ENCODE measurements around the gene PCNX1.

Gene PCNX1

DNA sequence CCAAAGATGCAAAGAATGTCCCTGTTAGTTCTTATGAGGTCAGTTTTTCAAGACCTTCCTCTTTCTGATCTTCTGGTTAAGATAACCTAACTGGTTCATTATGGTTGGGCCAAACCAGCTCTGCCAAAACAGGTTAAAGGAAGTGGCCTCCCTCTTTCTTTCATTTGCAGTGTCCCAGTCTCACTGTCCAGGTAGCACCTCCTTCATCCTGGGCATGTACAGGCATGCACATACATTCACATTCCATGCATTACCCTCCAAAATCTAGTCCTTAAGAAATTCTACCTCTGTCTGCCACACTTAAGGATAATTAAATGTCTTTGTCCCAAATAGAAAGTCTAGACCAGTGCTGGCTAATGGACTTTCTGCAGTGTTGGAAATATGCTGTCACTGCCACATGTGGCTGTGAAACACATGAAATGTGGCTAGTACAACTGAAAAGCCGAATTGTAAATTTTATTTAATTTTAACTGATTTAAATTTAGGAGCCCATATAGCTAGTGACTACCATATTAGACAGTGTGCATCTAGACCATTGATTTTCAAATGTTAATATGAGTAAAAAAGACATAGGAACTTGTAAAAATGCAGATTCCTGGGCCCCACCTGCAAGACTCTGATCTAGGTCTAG is 169.3 kb downstream of the PCNX1 start:
- DNase-seq (ENCODE audit: low read depth in 2 of 2) = no peak

DNA sequence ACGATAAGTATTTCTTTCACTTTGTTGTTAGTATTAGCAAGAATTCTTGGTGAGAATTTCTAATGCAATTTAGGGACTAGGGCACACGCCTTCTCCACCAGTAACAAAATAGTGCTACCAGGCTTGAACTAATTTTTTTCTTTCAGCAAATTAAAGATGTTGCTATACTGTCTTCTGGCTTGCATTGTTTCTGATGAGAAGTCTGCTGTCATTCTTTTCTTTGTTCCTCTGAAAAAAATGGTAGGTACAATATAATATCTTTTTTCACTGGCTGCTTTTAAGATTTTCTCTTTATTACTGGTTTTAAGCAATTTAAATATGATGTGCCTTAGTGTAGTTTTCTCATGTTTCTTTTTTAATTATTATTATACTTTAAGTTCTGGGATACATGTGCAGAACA is 171.2 kb downstream of the PCNX1 start:
- DNase-seq (ENCODE audit: low read depth in 2 of 2) = no peak

DNA sequence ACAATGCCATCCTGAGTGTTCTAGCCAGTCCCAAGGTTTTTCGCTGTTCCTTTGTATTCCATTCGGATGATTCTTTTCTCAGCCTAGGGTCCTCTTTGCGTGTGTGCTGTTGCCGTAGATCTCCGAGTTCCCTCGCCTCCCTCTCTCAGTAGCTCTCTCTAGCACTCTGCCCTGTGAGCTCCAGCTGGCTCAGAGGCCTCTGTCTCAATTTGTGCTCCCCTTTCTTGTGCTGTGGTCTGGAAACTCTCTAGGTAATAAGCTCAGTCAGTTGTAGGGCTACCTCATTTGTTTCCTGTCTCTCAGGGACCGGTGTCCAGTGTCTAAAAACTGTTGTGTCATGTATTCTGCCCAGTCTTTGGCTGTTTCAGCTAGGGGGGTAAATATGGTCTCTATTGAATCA is 179.3 kb downstream of the PCNX1 start:
- no peak for DNase-seq (ENCODE audit: low read depth in 2 of 2)

DNA sequence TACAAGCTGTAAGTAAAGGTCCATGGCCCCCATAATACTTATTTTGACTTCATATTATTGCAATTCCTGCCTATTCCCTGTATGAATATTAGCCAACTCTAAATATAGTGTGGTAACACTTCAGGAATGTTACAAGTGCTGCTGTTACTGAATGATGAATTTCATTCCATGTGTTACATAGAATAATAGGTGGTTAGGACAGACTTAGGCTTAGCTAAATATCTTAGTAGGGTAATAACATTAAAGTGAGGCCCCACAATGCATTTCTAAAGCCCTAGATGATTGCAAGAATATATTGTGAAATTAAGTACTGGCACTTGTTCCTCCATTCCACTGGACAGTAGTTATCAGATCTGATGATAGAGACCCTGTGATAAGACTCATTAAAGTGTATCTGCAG is 182.7 kb downstream of the PCNX1 start:
- DNase-seq (ENCODE audit: low read depth in 2 of 2) = no peak

DNA sequence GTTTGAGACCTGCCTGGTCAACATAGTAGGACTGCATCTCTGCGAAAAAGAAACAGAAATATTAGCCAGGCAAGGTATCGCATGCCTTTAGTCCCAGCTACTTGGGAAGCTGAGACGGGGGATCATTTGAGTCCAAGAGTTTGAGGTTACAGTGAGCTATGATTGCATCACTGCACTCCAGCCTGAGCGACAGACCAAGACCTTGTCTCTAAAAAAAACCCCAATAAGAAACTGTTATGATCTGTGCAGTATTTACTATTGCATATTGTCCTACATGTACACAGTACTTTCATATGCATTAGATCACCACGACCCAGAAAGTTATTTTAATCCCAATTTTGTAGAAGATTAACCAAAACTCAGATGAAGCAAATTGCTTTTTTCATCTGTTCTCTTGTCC is 187.5 kb downstream of the PCNX1 start:
- no peak for DNase-seq (ENCODE audit: low read depth in 2 of 2)

DNA sequence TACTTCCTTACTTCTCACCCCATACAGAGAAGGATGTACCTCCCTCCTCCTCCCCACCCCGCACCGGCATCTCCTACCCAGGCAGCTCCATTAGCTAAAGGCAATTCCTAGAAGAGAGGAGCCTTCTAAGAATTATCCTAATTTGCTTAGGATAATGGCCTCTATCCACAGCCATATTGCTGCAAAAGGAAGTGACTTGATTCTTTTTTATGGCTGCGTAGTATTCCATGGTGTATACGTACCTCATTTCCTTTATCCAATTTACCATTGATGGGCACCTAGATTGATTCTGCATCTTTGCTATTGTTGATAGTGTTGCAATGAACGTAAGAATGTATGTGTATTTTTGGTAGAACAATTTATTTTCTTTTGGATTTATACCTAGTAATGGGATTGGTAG is 189.7 kb downstream of the PCNX1 start:
- no peak for DNase-seq (ENCODE audit: low read depth in 2 of 2)

DNA sequence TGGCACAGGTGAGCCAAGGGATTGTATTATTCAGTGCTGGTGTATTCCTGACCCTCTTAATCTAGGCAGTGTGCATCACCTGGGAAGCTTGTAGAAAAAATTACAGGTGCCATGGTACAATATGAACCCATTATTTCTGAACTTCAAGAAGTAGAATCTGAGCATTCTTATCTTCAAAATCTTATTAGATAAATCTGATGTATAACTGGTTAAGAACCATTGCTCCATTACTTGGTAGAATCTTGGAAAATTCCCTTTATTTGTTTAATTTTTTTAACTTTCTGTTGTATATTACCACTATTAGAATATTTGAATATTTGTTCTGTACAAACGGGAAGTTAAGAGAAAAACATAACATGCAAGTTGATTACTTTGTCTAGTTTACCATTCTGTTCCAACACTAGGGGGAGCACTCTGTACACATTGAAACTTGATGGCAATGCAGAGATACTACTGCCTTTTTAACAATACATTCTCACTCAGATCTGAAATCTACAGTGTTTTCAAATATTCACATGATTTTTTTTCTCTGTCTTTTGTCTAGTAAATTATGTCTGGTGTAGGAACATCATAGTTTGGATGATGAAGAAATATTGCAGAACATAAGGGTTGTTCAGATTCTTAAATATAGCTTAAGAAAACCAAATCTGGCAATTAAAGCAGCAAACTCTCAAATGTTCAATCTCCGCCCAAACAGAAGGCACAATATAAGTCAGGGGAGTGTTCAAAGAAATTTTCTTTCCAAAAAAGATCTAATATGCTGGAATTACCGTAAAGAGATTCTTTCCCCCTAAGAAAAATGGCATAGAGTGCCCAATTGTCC is 196.6 kb downstream of the PCNX1 start:
- peak in 1 of 2 donors; percentile 6 for DNase-seq (ENCODE audit: low read depth in 2 of 2)

DNA sequence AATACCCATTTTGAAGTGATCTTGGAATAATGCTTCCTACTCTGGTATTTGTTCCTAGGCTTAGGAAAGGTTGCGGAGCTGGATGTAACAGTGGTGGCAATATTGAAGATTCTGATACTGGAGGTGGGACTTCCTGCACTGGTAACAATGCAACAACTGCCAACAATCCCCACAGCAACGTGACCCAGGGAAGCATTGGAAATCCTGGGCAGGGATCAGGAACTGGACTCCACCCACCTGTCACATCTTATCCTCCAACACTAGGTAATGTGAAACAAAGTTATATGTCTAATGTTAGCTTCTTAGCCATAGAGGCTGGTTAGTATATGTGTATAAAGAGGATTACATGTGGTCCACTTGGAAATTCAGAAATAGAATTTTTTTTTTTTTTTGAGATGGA is 197.9 kb downstream of the PCNX1 start:
- no peak for DNase-seq (ENCODE audit: low read depth in 2 of 2)

DNA sequence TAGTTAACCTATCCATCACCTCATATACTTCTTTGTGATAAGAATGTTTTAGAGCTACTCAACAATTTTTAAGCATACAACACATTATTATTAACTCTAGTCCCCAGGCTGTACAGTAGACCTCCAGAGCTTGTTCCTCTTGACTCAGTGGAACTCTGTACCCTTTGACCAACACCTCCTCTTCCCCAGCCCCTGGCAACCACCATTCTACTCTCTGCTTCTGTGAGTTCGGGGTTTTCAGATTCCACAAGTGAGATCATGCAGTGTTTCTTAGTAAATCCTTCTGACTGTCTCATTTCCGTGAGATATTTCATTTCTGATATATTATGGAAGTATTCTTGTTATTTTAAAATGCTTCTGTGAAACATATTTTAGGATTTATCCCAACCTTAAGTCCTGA is 200.7 kb downstream of the PCNX1 start:
- DNase-seq (ENCODE audit: low read depth in 2 of 2) = no peak

DNA sequence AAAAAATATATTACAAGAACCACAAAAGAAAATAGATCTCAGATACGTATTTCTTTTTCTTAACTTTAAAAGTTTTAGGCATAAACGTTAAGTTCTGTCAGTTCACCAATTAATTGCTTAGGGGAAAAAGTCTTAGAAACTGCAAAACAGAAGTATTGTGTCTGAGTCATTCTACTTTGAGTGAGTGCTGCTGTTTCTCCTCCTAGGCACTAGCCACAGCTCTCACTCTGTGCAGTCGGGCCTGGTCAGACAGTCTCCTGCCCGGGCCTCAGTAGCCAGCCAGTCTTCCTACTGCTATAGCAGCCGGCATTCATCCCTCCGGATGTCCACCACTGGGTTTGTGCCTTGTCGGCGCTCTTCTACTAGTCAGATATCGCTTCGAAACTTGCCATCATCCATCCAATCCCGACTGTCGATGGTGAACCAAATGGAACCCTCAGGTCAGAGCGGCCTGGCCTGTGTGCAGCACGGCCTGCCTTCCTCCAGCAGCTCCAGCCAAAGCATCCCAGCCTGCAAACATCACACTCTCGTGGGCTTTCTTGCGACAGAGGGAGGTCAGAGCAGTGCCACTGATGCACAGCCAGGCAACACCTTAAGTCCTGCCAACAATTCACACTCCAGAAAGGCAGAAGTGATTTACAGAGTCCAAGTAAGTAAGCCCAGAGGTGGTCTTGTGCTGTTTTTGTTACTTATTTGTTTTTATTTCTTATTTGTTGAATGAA is 201.3 kb downstream of the PCNX1 start:
- no peak for DNase-seq (ENCODE audit: low read depth in 2 of 2)

DNA sequence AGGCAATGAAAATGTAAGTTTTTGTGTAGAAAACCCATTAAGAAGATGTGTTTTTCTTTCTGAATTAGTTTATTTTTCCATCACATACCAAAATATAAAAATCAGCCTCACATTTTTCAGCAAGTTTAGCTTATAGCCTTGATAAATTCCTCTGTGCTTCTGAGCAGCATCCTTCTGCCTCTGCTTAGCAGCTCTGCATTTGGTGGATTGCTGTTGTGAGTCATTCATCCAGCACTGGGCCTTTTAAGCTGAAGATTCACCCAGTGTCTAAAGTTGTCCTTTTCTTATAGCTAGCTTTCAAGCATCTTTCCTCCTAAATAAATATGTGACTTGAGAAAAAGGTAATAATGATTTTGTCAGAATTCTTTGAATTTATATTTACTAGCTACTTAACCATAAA is 206.1 kb downstream of the PCNX1 start:
- no peak for DNase-seq (ENCODE audit: low read depth in 2 of 2)

DNA sequence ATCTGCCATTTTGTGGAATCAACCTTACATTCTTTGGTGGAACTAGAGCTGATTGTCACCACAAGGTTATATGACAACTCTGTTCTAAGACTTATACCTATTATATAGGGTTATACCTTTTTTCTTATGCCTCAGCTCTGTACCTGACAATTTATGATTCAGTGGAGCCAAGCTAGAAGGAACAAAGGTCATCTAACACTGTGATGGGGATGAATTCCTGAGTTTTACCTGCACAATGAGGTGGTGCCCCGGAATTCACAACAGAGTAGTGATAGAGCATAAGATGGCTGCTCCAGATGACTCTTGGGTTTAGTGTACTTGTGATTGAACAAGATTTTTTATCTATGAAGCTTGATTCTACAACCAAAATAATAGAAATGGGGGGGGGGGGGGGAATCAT is 207.3 kb downstream of the PCNX1 start:
- no peak for DNase-seq (ENCODE audit: low read depth in 2 of 2)

DNA sequence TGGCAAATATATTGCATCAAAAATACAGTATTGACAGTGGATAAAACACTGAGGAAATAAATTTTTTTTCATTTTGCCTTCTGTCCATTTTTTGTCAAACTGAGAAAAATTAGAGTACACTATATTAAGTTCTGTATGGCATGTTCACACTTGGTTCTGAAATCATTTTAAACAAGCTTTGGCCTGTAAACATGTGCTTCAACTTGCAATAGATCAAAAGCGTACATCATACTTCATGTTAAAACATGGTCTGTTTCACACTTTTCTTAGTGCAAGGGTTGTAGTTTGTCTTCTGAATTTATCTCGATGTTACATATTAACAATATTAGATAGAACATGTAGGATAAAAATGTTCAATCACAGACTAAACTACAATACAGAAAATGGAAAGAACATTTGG is 208.0 kb downstream of the PCNX1 start:
- DNase-seq (ENCODE audit: low read depth in 2 of 2) = no peak

DNA sequence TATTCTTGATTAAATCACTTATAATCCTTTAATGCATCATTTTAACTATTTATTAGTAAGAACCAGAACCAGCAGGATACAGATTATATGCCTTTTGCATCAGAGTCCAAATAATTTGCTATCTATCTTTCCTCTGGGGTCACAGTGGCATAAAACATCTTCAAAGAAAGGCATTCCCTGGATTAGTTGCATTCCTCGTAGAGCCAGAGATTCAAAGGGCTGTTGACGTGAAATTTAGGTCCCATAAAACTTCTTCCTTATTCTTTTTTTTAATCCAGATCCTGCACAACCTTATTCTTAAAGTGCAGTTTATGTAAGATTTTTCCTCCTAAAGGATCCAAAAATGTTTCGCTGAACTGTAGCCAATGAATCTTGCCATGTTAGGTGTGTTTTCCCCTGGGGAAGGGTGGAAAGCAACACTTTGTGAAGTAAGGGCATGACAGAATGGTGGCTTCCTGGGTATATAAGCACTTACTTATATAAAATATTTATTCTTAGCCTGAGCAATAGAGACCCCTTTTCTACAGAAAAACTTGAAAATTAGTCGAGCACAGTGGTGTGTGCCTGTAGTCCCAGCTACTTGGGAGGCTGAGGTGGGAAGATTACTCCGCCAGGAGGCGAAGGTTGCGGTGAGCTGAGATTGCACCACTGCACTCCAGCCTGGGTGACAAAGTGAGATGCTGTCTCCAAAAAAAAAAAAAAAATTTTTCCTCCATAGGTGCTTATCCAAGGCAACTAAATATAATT is 208.7 kb downstream of the PCNX1 start:
- no peak for DNase-seq (ENCODE audit: low read depth in 2 of 2)

DNA sequence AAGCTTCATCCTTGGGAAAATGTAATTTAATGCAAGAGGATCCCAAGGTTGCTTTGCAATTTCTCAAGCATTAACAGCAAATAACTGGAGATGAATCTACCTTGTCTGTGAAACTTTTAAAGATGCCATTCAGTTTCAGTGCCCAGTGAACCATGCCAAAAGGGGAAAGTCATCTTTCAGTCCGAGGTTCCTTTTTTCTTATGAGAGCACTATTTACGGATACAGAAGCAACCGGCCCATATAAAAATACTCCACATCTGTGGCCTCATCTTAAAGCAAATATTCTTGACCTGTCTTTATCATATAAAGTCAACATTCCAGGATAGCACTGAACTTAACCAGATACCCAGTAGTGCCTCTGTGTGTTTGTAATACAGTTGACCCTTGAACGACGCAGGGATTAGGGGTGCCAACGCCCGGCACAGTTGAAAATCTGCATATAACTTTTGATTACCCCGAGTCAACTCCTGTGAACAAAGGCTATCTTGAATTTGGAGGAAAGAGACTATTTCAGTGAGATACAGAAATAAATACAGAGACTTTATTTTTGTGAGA is 209.4 kb downstream of the PCNX1 start:
- DNase-seq (ENCODE audit: low read depth in 2 of 2) = no peak

DNA sequence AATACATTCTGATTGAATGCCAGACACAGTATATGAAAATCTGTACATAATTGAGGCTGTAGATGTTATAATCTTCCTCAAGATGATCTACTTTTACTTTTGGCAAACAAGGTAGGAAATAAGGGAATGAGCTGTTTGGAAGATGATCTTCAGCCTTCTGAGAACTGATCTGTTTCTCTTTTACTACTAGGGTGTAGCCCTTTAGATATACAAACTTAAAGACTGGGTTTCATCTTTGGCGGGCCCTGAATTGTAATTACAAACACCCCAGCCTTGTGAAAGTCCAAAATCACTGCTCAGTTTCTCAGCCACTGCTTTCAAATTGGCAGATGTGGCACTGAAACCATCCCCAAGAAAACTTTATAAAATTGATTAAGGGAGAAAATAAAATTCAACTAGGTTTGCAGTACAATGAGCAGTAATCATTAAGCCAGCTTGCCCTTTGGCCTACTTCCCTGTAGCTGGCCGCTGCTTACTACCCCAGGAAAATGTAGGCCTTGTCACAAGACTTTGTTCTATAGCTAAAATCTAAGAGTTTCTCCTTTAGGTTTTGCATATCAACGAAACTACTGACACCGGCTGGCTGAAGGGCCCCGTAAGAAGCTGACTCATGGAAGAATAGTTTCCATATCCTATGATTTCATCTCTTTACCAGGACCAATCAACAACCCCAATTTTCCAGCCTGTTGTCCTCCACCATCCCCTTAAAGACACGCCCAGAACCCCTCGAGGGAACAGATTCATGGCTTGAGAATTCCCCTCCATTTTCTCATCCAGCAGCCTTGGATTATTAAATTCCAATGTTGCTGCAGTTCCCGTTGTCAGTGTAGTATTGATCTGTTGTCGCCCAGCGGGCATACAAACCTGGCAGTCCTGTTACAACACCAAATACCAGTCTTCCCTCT is 210.8 kb downstream of the PCNX1 start:
- no peak for DNase-seq (ENCODE audit: low read depth in 2 of 2)

DNA sequence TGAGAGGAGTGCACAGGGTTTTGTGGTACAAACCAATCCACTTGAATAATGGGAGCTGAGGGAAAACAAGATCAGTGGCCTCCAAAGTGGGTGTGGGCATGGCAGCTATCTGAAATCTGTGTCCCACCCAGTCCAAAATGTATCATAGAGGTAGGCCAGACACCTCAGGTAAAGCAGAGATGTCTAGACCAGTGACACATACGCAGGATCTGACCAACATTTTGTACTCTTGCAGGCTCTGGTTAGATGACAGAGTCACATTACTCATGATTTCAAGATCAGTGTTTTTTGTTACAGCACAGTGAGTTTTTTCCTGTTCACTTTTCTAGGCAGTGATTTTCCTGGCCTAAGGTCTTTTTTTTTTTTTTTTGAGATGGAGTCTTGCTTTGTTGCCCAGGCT is 211.8 kb downstream of the PCNX1 start:
- no peak for DNase-seq (ENCODE audit: low read depth in 2 of 2)

DNA sequence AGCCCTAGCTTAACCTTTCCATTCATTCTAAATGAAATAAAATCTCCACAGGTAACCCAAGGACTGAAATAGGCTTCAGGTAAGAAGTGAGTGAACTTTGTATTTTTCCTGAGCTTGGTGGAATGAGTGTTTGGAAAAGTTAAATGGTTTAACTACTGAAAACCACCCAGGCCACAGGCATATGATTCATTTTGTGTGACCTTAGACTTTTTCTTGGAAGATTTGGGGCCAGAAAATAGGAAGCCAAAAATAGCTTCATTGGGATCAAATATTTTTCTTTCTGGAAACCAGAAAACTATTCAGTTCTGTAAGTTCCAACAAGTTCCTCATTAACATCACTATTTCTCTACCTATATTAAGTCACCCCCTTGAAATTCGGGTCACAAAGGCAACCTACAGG is 212.6 kb downstream of the PCNX1 start:
- DNase-seq (ENCODE audit: low read depth in 2 of 2) = no peak

DNA sequence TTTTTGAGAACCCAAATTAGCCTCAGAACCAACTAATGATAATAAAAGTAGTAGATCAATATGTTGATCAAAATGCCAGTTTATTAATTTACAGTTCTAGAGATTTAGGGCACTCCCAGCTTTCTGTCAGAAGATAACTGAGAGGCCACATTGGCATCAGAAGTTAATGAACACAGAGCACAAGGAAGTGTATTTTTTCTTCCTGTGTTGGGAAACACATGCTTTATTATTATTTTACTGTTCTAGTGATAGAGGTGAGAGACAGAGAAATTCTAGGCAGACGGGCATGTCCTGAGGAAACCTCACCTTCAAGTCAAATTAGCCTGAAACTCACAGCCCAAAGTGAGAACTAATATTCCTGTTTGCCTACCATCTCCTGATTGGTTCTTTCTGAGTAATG is 213.7 kb downstream of the PCNX1 start:
- no peak for DNase-seq (ENCODE audit: low read depth in 2 of 2)

DNA sequence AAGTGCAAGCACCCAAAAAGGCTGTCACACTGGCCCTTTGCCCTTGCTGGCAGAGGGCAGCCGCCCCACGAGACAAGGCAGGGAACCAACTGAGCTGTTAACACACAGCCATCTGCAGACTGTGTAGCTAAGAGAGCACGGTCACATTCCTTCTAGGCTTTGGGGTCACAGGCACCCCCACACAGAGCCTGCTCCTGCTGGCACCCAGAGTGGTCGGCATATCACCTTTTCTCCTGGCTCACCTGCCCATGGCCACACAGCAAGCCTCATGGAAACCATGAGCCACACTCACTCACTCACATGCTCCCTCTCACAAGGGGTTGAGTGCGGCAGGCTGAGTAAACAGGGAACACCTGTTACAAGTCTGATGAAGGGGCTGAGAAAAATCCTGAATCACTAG is 214.5 kb downstream of the PCNX1 start:
- no peak for DNase-seq (ENCODE audit: low read depth in 2 of 2)

Measured in stimulated activated CD8-positive, alpha-beta memory T cell treated with anti-CD3 and anti-CD28 coated beads, Interleukin-7, amount 100 ng/mL, for 4 hours (primary cell).